Mesothelial cell of epicardium (in vitro differentiated cells): ENCODE data around the gene ECM1. TPM values are rescaled to one million over a fixed set of nuclear protein-coding genes. Genes with fewer than 3 reads are reported as not detected.
A peak's percentile ranks its signal among the peaks of the same experiment; 100 is the strongest.

Experiments
- DNase-seq, 2 experiments: peaks; one replicate each; pipeline ENCODE4 v3.0.0; 2021; ENCODE audit warnings: low spot score in 2 of 2; ENCODE audit not compliant: unreplicated experiment in 2 of 2
- H3K27ac Mint-ChIP-seq: 2 replicates; pipeline ENCODE4 v1.8.0; 2021; ENCODE audit warnings: mixed read lengths
- H3K27me3 Mint-ChIP-seq: 2 replicates; pipeline ENCODE4 v1.8.0; 2021; ENCODE audit warnings: low read depth, mixed read lengths
- H3K36me3 Mint-ChIP-seq: 2 replicates; pipeline ENCODE4 v1.8.0; 2021; ENCODE audit warnings: mixed read lengths
- H3K4me1 Mint-ChIP-seq: 2 replicates; pipeline ENCODE4 v1.8.0; 2021; ENCODE audit warnings: mixed read lengths
- H3K4me3 Mint-ChIP-seq: 2 replicates; pipeline ENCODE4 v1.8.0; 2021; ENCODE audit warnings: mild to moderate bottlenecking, moderate library complexity, mixed read lengths
- H3K9me3 Mint-ChIP-seq: 2 replicates; pipeline ENCODE4 v1.8.0; 2021; ENCODE audit warnings: mixed read lengths
- total RNA-seq: library from RNA; stranded (reverse); gene quantifications from 3 replicates; pipeline ENCODE4 v1.2.1, GENCODE V29; 2021
- TF ChIP-seq, protein P1 (sequence below): fragments of 200-600 bp; sonication (generic); IDR thresholded peaks from one replicate; pipeline ENCODE4 v1.5.0; 2021; ENCODE audit warnings: antibody characterized with exemption; ENCODE audit not compliant: unreplicated experiment

ECM1 gene
- total RNA-seq, 1 donor from 2014 or later, result 5.0 TPM

DNA sequence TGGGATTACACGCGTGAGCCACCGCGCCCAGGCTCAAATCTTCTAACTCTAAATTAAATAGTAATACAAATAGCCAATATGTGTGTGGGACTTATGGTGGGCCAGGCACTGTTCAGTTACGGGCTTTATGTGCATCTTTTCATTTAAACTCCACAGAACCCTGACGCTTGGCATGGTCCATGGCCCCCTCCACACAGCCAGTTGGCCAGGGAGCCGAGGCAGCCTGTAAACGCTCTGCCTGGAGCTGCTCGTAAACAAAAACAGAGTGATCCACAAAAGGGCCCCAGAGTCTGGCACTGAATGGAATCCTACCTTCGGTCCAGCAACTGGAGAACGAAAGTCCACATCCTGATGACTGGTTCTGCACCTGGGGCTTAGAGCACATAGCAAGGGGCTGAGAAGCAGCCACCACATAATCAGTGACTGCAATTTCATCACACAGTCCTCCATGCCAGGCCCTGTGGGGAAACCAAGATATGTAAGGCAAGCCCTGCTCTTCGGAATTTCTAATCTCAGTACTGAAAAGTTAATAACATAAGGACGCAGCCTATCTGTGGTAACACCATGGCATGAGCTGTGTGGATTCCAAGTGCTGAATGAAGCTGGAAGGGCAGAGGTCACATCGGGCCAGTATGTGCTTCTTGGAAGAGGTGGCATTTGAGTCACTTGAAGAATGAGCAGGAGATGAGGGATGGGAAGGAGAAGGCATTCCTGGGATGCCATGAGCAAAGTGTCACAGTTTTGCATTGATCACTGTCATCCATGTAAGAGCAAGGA lies 27.8 kb downstream of the ECM1 start:
- Mint-ChIP-seq H3K27ac (peak overlapping the region; percentile 22), H3K4me3 (no peak overlapping the region), H3K27me3 (no peaks in the 10 kb centered on the region), H3K36me3 (no peaks in the 10 kb centered on the region), H3K4me1 (peaks cover 24% of the 10 kb centered on the region), H3K9me3 (no peaks in the 10 kb centered on the region)
- TF ChIP-seq, protein P1, sequence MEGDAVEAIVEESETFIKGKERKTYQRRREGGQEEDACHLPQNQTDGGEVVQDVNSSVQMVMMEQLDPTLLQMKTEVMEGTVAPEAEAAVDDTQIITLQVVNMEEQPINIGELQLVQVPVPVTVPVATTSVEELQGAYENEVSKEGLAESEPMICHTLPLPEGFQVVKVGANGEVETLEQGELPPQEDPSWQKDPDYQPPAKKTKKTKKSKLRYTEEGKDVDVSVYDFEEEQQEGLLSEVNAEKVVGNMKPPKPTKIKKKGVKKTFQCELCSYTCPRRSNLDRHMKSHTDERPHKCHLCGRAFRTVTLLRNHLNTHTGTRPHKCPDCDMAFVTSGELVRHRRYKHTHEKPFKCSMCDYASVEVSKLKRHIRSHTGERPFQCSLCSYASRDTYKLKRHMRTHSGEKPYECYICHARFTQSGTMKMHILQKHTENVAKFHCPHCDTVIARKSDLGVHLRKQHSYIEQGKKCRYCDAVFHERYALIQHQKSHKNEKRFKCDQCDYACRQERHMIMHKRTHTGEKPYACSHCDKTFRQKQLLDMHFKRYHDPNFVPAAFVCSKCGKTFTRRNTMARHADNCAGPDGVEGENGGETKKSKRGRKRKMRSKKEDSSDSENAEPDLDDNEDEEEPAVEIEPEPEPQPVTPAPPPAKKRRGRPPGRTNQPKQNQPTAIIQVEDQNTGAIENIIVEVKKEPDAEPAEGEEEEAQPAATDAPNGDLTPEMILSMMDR, result no peak
- no peak for DNase-seq

DNA sequence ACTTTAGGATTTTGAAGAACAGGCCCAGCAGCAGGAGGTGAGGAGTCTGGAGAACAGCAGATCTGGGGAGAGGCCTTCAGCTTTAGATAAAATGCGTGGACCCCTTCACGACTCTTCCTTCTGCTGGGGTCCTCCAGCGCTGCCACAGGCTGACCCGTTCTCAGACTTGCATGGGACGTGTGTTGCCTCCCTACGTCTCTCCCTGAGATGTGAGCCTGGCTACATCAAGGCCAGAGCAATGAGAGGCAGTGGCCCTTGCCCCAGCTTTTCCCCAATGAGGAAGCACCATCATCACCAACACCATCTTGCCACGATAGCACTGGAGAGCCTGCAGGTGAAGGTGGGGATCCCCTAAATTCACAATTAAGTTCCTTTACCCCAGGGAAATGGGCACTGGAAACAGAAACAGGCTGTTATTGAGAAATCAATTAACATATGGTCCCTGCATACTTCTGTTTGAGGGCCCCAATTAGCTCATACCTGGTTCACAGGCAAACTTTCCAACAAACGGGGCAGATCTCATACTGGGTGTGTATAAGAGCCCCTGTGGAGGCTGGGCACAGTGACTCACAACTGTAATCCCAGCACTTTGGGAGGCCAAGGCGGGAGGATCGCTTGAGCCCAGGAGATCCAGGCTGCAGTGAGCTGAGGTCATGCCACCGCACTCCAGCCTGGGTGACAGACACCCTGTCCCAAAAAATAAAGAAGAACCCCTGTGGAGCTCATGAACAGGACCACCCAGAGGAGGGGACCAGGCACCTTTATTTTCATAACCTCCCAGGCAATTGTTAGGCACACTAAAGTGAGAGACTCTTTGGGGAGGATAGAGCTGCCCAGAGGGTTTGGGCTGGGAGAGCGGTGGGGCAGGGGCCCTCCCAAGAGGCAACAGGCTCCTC lies 29.2 kb downstream of the ECM1 start:
- H3K4me3 Mint-ChIP-seq, result no peak overlapping the region
- peak overlapping the region; percentile 61 for H3K27ac Mint-ChIP-seq
- H3K27me3 Mint-ChIP-seq, result no peaks in the 10 kb centered on the region
- no peaks in the 10 kb centered on the region for H3K36me3 Mint-ChIP-seq
- TF ChIP-seq, protein P1, result no peak
- DNase-seq, result no peak
- H3K9me3 Mint-ChIP-seq, result no peaks in the 10 kb centered on the region
- peaks cover 24% of the 10 kb centered on the region for H3K4me1 Mint-ChIP-seq

DNA sequence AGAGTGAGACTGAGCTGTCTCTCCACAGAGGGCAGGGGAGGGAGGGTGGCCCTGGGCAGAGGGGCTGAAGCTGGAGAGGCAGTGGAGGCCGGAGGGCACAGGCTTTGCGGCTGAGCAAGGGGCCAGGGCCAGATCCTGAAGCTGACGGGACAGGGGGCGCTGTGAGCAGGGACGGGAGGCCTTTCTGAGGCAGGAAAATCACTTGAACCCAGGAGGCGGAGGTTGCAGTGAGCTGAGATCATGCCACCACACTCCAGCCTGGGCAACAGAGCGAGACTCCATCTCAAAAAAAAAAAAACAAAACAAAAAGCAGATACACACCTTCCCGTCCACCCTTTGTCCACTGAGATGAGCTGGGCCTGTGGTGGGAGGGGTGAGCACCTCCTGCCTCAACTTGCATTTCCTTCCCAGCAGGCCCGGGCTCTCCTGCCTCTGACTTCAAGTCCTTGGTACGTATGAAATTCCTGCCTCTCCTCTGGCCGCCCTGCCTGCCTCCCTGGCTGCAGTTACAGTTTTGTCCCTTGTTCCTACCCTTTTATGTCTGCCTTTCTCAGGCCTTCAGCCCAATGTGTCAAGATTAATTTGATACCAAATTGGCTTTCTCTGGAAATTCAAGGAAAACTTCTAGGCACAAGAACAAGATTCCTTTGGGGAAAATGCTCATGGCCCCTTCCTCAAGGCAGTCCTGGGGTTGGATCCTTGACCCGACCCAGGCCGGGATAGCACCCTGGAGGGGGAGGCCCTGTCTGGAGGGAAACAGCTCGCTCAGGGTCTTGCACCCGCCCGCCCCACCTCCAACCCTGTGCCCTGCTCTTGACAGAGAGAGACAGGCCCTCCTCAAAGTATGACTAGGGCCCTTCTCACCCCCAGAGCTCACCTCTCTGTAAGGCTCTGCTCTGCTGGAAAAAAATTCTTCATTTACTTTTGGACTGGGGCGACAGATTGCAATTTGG lies 30.1 kb downstream of the ECM1 start:
- Mint-ChIP-seq H3K9me3 (no peaks in the 10 kb centered on the region), H3K27ac (peak overlapping the region; percentile 85), H3K4me1 (peaks cover 17% of the 10 kb centered on the region), H3K27me3 (no peaks in the 10 kb centered on the region), H3K36me3 (no peaks in the 10 kb centered on the region), H3K4me3 (no peak overlapping the region)
- no peak for DNase-seq
- TF ChIP-seq, protein P1, result no peak

DNA sequence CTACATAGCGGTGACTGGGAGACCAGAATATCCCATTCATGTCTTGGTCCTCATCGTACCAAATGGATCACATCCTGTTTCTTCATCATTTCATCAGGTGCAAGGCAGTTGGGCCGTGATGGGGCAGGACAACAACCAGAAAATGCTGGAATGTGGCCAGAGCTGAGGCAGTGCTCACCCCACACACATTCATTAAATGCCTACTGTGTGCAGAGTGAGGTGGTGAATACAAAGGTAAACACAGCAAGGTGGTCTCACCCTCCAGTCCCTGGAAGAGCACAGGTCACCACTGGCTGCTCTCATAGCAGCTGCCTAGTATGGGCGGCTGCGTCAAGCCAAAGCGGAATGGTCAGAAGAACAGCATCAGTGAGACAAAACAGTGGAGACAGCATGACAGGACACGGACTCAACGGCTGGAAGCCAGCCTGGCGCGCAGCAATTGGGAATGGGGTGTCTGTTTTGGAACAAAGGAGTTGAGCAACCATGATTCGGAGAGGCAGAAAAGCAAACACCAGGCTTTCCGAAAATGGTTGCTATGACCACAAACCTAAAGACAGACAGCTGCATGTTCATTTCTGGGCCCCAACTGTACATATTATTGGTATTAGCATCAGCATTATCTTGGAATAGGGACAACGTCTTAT lies 35.7 kb downstream of the ECM1 start:
- H3K4me1 Mint-ChIP-seq, result peaks cover 16% of the 10 kb centered on the region
- H3K4me3 Mint-ChIP-seq, result no peak overlapping the region
- no peak overlapping the region for H3K27ac Mint-ChIP-seq
- no peak for DNase-seq
- H3K9me3 Mint-ChIP-seq, result no peaks in the 10 kb centered on the region
- TF ChIP-seq, protein P1, result no peak
- H3K27me3 Mint-ChIP-seq, result no peaks in the 10 kb centered on the region
- no peaks in the 10 kb centered on the region for H3K36me3 Mint-ChIP-seq

DNA sequence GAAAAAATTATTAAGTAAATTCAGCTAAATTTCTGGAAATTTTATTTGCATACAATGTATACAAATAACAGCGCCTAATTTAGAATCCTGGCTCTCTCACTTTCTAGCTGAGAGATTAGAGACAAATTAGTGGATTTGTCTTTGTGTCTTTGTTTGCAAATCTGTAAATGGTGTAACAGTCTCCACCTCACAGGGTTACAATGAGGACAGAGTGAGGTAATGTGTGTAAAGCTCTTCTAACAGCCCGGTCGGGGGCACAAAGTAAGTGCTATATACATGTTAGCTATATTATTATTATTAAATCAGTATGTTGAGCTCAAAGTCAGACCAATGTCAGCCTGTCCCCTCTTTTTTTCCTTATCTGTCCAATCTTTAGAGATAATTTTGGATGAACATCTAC lies 36.3 kb downstream of the ECM1 start:
- DNase-seq, result no peak
- no peaks in the 10 kb centered on the region for H3K36me3 Mint-ChIP-seq
- TF ChIP-seq, protein P1, result no peak
- H3K9me3 Mint-ChIP-seq, result no peaks in the 10 kb centered on the region
- peaks cover 13% of the 10 kb centered on the region for H3K4me1 Mint-ChIP-seq
- no peak overlapping the region for H3K4me3 Mint-ChIP-seq
- H3K27ac Mint-ChIP-seq, result no peak overlapping the region
- no peaks in the 10 kb centered on the region for H3K27me3 Mint-ChIP-seq
